Smooth muscle cell (in vitro differentiated cells): Measurements from ENCODE around the gene C20orf144. TPM values are rescaled to one million over a fixed set of nuclear protein-coding genes. Genes with fewer than 3 reads are reported as not detected.

ENCODE experiments used
- DNase-seq: peaks from one replicate; lab custom pipeline; 2025; ENCODE audit not compliant: unreplicated experiment; lab: John Stamatoyannopoulos, UW
- H2AFZ ChIP-seq: fragments of 200-600 bp; sonication (generic); 2 replicates; pipeline ENCODE4 v1.6.0; 2016; ENCODE audit warnings: antibody characterized with exemption, low read depth, mild to moderate bottlenecking
- H3F3A ChIP-seq: fragments of 200-600 bp; sonication (generic); 2 replicates; pipeline ENCODE4 v1.6.0; 2017; ENCODE audit warnings: antibody characterized with exemption, low read depth
- H3K27ac ChIP-seq: fragments of 200-600 bp; sonication (generic); 2 replicates; pipeline ENCODE4 v1.5.1; 2016; ENCODE audit warnings: low read depth, mild to moderate bottlenecking
- H3K27me3 ChIP-seq: fragments of 200-600 bp; sonication (generic); 2 replicates; pipeline ENCODE4 v1.6.1; 2016; ENCODE audit warnings: low read depth, mild to moderate bottlenecking
- H3K36me3 ChIP-seq: fragments of 200-600 bp; sonication (generic); 2 replicates; pipeline ENCODE4 v1.5.1; 2016; ENCODE audit warnings: low read depth
- H3K4me1 ChIP-seq: fragments of 200-600 bp; sonication (generic); 2 replicates; pipeline ENCODE4 v1.5.1; 2016; ENCODE audit warnings: low read depth
- H3K4me2 ChIP-seq: fragments of 200-600 bp; sonication (generic); 2 replicates; pipeline ENCODE4 v1.6.0; 2016; ENCODE audit warnings: mild to moderate bottlenecking
- H3K4me3 ChIP-seq: fragments of 200-600 bp; sonication (generic); 2 replicates; pipeline ENCODE4 v1.5.1; 2016; ENCODE audit warnings: mild to moderate bottlenecking
- H3K79me2 ChIP-seq: fragments of 200-600 bp; sonication (generic); 2 replicates; pipeline ENCODE4 v1.6.0; 2016; ENCODE audit warnings: low read depth, mild to moderate bottlenecking
- H3K9ac ChIP-seq: fragments of 200-600 bp; sonication (generic); 2 replicates; pipeline ENCODE4 v1.6.0; 2016; ENCODE audit warnings: low read depth
- H3K9me3 ChIP-seq: fragments of 200-600 bp; sonication (generic); replicated peaks from 2 replicates; pipeline ENCODE4 v1.5.1; 2016; ENCODE audit warnings: low read depth
- H4K20me1 ChIP-seq: fragments of 200-600 bp; sonication (generic); 2 replicates; pipeline ENCODE4 v1.6.0; 2016; ENCODE audit warnings: low read depth
- WGBS: methylation state at CpG from one replicate; pipeline ENCODE4 v1.1.7; 2016; ENCODE audit warnings: low lambda C conversion rate; 5-methylcytosine and 5-hydroxymethylcytosine counted together
- polyA plus RNA-seq: library from polyadenylated mRNA; unstranded; fragments of >200 nt; fragmentation: Nextera tagmentation; extraction: Ambion mirVana; gene quantifications from 2 replicates; pipeline ENCODE4 v1.2.1, GENCODE V29; 2016
- total RNA-seq: library from RNA; depleted of rRNA; stranded (reverse); fragments of >200 nt; gene quantifications from 2 replicates; pipeline ENCODE4 v1.2.3, GENCODE V29; 2014
- TF ChIP-seq, protein P1 (sequence below): fragments of 200-600 bp; sonication (generic); IDR thresholded peaks from 2 replicates; pipeline ENCODE4 v1.5.1; 2017; ENCODE audit warnings: borderline replicate concordance, mild to moderate bottlenecking, antibody characterized with exemption; ENCODE audit not compliant: insufficient read depth, poor library complexity, severe bottlenecking

C20orf144 gene
- total and polyA plus RNA-seq, 2 experiments from 2014 or later: 0.73 to 1.1 TPM

DNA sequence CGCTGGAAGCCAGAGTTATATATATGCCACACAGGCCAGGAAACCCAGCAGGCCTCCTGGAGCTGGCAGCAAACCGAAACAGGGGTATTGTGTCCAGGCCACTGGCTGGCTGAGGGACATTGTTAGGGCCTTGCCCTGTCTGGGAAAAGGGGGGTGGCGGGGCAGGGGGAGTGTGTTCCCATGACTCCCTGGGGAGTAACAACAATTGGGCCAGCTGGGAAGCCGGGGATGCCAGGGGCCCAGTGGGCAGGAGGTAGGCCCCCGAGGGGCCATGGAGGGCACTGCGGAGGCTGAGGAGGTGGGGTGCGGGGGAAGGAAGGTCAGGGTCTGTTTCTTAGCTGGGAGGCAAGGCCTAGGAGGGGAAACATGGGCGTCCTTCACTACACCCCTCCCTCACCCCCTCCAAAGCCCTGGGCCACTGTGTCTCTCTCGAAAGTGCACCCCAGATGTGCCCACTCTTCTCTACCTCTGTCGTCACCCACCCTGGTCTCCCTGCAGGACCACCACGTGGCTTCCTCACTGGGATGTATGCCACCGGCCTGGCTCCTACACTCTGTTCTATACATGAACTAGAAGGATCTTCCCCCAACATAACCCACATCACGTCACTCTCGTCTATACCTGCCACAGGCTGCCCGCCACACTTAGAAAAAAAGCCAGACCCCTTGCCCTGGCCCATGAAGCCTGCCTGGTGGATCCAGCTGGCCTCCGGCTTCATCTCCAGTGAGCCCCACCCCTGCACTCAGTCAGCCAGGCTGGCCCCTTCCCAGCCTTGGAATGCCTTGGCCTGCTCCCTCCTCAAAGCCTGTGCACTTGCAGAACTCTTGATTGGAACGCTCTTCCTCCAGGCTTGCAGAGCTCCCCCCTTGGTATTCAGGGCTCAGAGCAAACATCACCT, 31.9 kb downstream of the C20orf144 start:
- H3K4me2 ChIP-seq: no peak overlapping the region
- WGBS: 93% methylated on average over 17 of the region's 17 CpGs
- H3K9ac ChIP-seq: no peak overlapping the region
- DNase-seq: no peak
- no peaks in the 10 kb centered on the region for H3K9me3 ChIP-seq
- no peak overlapping the region for H2AFZ ChIP-seq
- no peaks in the 10 kb centered on the region for H3K27me3 ChIP-seq
- no peak overlapping the region for H3K27ac ChIP-seq
- H3K79me2 ChIP-seq: no peaks in the 10 kb centered on the region
- H3F3A ChIP-seq: peaks cover 15% of the 10 kb centered on the region
- no peak overlapping the region for H3K4me3 ChIP-seq
- no peaks in the 10 kb centered on the region for H4K20me1 ChIP-seq
- H3K36me3 ChIP-seq: no peaks in the 10 kb centered on the region
- TF ChIP-seq, protein P1, sequence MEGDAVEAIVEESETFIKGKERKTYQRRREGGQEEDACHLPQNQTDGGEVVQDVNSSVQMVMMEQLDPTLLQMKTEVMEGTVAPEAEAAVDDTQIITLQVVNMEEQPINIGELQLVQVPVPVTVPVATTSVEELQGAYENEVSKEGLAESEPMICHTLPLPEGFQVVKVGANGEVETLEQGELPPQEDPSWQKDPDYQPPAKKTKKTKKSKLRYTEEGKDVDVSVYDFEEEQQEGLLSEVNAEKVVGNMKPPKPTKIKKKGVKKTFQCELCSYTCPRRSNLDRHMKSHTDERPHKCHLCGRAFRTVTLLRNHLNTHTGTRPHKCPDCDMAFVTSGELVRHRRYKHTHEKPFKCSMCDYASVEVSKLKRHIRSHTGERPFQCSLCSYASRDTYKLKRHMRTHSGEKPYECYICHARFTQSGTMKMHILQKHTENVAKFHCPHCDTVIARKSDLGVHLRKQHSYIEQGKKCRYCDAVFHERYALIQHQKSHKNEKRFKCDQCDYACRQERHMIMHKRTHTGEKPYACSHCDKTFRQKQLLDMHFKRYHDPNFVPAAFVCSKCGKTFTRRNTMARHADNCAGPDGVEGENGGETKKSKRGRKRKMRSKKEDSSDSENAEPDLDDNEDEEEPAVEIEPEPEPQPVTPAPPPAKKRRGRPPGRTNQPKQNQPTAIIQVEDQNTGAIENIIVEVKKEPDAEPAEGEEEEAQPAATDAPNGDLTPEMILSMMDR: no peak
- H3K4me1 ChIP-seq: peaks cover 12% of the 10 kb centered on the region

DNA sequence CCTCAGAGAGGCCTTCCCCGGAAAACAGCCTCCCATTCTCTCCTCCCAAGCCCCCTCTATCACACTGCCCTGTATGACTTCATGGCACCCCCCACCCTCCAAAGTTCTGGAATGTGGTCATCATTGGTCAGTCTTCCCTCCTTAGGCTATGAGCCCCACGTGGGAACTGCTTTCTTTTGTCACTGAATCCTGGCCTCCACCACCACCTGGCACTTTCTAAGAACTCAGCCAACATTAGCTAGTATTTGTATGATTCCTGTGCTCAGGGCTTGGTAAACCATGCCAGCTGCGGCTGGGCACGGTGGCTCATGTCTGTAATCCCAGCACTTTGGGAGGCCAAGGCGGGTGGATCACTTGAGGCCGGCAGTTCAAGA, 32.5 kb downstream of the C20orf144 start:
- Histone ChIP-seq H3K9me3 (no peaks in the 10 kb centered on the region), H3K36me3 (no peaks in the 10 kb centered on the region), H3K79me2 (no peaks in the 10 kb centered on the region), H3K27ac (no peak overlapping the region), H3K27me3 (no peaks in the 10 kb centered on the region), H3K4me1 (peaks cover 12% of the 10 kb centered on the region), H3K4me3 (no peak overlapping the region), H2AFZ (no peak overlapping the region), H3K9ac (no peak overlapping the region), H3F3A (peaks cover 8% of the 10 kb centered on the region), H4K20me1 (no peaks in the 10 kb centered on the region), H3K4me2 (no peak overlapping the region)
- TF ChIP-seq, protein P1: no peak
- no peak for DNase-seq
- WGBS: 88% methylated on average over 6 of the region's 6 CpGs

- H3K4me1 ChIP-seq: peaks cover 12% of the 10 kb centered on the region
- no peaks in the 10 kb centered on the region for H3K79me2 ChIP-seq
- H2AFZ ChIP-seq: no peak overlapping the region
- DNase-seq: no peak
- no peaks in the 10 kb centered on the region for H3K27me3 ChIP-seq
- no peak overlapping the region for H3K27ac ChIP-seq
- H3K36me3 ChIP-seq: no peaks in the 10 kb centered on the region
- no peaks in the 10 kb centered on the region for H4K20me1 ChIP-seq
- H3F3A ChIP-seq: peaks cover 7% of the 10 kb centered on the region
- no peak overlapping the region for H3K4me3 ChIP-seq
- no peaks in the 10 kb centered on the region for H3K9me3 ChIP-seq
- no peak overlapping the region for H3K9ac ChIP-seq
- 63% methylated on average over 4 of the region's 4 CpGs for WGBS
- TF ChIP-seq, protein P1: no peak
- peak overlapping the region; percentile 48 for H3K4me2 ChIP-seq
Observed at GRCh38 chr20:33696448-33696847, 34.3 kb downstream of the C20orf144 start.
